IPS-20b (cell line): ENCODE data around the gene PLOD2.
"Not testable (repeated sequence)": the region's sequence is repeated elsewhere in the genome, so short reads cannot be mapped to it uniquely, and the experiment has no call there.

Source experiments
- H3K27ac ChIP-seq: one replicate; pipeline ENCODE4 v1.5.1; 2013; ENCODE audit warnings: low read length
- H3K27me3 ChIP-seq: 2 replicates; pipeline ENCODE4 v1.6.1; 2013; ENCODE audit warnings: mild to moderate bottlenecking, low read length, inconsistent platforms; ENCODE audit not compliant: insufficient read depth
- H3K36me3 ChIP-seq: 2 replicates; pipeline ENCODE4 v1.6.1; 2013; ENCODE audit warnings: low read depth, mild to moderate bottlenecking, inconsistent platforms, low read length, moderate library complexity; ENCODE audit not compliant: insufficient read depth
- H3K4me1 ChIP-seq: 2 replicates; pipeline ENCODE4 v1.6.1; 2013; ENCODE audit warnings: mild to moderate bottlenecking, control low read depth, inconsistent platforms, low read length, moderate library complexity; ENCODE audit not compliant: insufficient read depth
- H3K4me3 ChIP-seq: 2 replicates; pipeline ENCODE4 v1.5.1; 2013; ENCODE audit warnings: mild to moderate bottlenecking, low read length, inconsistent platforms
- H3K9ac ChIP-seq: 2 replicates; pipeline ENCODE4 v1.6.1; 2013; ENCODE audit warnings: low read depth, mild to moderate bottlenecking, inconsistent platforms, low read length, moderate library complexity
- H3K9me3 ChIP-seq: 2 replicates; pipeline ENCODE4 v1.6.1; 2013; ENCODE audit warnings: mild to moderate bottlenecking, low read depth, low read length, inconsistent platforms; ENCODE audit not compliant: insufficient read depth

PLOD2 gene

GRCh38 chr3:146113804-146114203 lies 47.2 kb downstream of the PLOD2 start:
- not testable (repeated sequence) for H3K27me3 ChIP-seq, H3K36me3 ChIP-seq, H3K9ac ChIP-seq

GRCh38 chr3:146111337-146111736 lies 49.6 kb downstream of the PLOD2 start:
- H3K36me3 ChIP-seq, result no peaks in the 10 kb centered on the region

More at GRCh38 chr3:146113804-146114203, 47.2 kb downstream of the PLOD2 start:
- H3K27ac ChIP-seq, H3K9me3 ChIP-seq, H3K4me3 ChIP-seq, H3K4me1 ChIP-seq: not testable (repeated sequence)

GRCh38 chr3:146110161-146110560 lies 50.8 kb downstream of the PLOD2 start:
- H3K4me3 ChIP-seq, result no peak overlapping the region
- H3K9ac ChIP-seq, result no peak overlapping the region
- H3K9me3 ChIP-seq, result no peaks in the 10 kb centered on the region
- no peaks in the 10 kb centered on the region for H3K4me1 ChIP-seq
- H3K27me3 ChIP-seq, result no peaks in the 10 kb centered on the region
- no peaks in the 10 kb centered on the region for H3K36me3 ChIP-seq
- no peak overlapping the region for H3K27ac ChIP-seq

More at GRCh38 chr3:146111337-146111736, 49.6 kb downstream of the PLOD2 start:
- peaks cover 6% of the 10 kb centered on the region; the same call in 1 of the 2 replicates for H3K9me3 ChIP-seq
- H3K9ac ChIP-seq, result no peak overlapping the region
- H3K27me3 ChIP-seq, result no peaks in the 10 kb centered on the region
- no peaks in the 10 kb centered on the region for H3K4me1 ChIP-seq
- no peak overlapping the region for H3K4me3 ChIP-seq
- no peak overlapping the region for H3K27ac ChIP-seq

GRCh38 chr3:146106986-146107385 lies 54.0 kb downstream of the PLOD2 start:
- H3K36me3 ChIP-seq, result no peaks in the 10 kb centered on the region
- no peak overlapping the region for H3K27ac ChIP-seq
- no peaks in the 10 kb centered on the region for H3K9me3 ChIP-seq
- no peaks in the 10 kb centered on the region for H3K27me3 ChIP-seq
- peaks cover 20% of the 10 kb centered on the region for H3K4me1 ChIP-seq
- H3K4me3 ChIP-seq, result no peak overlapping the region
- H3K9ac ChIP-seq, result no peak overlapping the region

GRCh38 chr3:146104068-146104467 lies 56.9 kb downstream of the PLOD2 start:
- Histone ChIP-seq H3K36me3 (no peaks in the 10 kb centered on the region; the same call in 1 of the 2 replicates), H3K27ac (no peak overlapping the region), H3K4me3 (no peak overlapping the region), H3K4me1 (peaks cover 33% of the 10 kb centered on the region), H3K9ac (no peak overlapping the region), H3K27me3 (no peaks in the 10 kb centered on the region), H3K9me3 (no peaks in the 10 kb centered on the region)

- no peaks in the 10 kb centered on the region; the same call in 1 of the 2 replicates for H3K36me3 ChIP-seq
- H3K27me3 ChIP-seq, result no peaks in the 10 kb centered on the region
- no peak overlapping the region for H3K27ac ChIP-seq
- no peak overlapping the region for H3K4me3 ChIP-seq
- H3K4me1 ChIP-seq, result peaks cover 33% of the 10 kb centered on the region
- no peak overlapping the region for H3K9ac ChIP-seq
- no peaks in the 10 kb centered on the region for H3K9me3 ChIP-seq
Observed at GRCh38 chr3:146102885-146103284, 58.1 kb downstream of the PLOD2 start.

- Histone ChIP-seq H3K27me3 (no peaks in the 10 kb centered on the region), H3K4me1 (peaks cover 33% of the 10 kb centered on the region), H3K4me3 (no peak overlapping the region), H3K9ac (no peak overlapping the region), H3K36me3 (no peaks in the 10 kb centered on the region; the same call in 1 of the 2 replicates), H3K9me3 (no peaks in the 10 kb centered on the region), H3K27ac (no peak overlapping the region)
Observed at GRCh38 chr3:146101538-146101937, 59.4 kb downstream of the PLOD2 start.

- no peaks in the 10 kb centered on the region; the same call in 1 of the 2 replicates for H3K36me3 ChIP-seq
- H3K27me3 ChIP-seq, result no peaks in the 10 kb centered on the region
- no peak overlapping the region for H3K9ac ChIP-seq
- H3K4me3 ChIP-seq, result no peak overlapping the region
- H3K27ac ChIP-seq, result no peak overlapping the region
- H3K9me3 ChIP-seq, result no peaks in the 10 kb centered on the region
- peaks cover 33% of the 10 kb centered on the region for H3K4me1 ChIP-seq
Observed at GRCh38 chr3:146100825-146101444, 60.0 kb downstream of the PLOD2 start.

GRCh38 chr3:146100180-146100579 lies 60.8 kb downstream of the PLOD2 start:
- no peaks in the 10 kb centered on the region; the same call in 1 of the 2 replicates for H3K36me3 ChIP-seq
- H3K27me3 ChIP-seq, result no peaks in the 10 kb centered on the region
- no peak overlapping the region for H3K4me3 ChIP-seq
- H3K9ac ChIP-seq, result no peak overlapping the region
- no peak overlapping the region for H3K27ac ChIP-seq
- peaks cover 33% of the 10 kb centered on the region for H3K4me1 ChIP-seq
- no peaks in the 10 kb centered on the region for H3K9me3 ChIP-seq

- H3K4me3 ChIP-seq, result no peak overlapping the region
- H3K27me3 ChIP-seq, result no peaks in the 10 kb centered on the region
- H3K4me1 ChIP-seq, result peaks cover 30% of the 10 kb centered on the region
- H3K27ac ChIP-seq, result no peak overlapping the region
- H3K36me3 ChIP-seq, result no peaks in the 10 kb centered on the region; the same call in 1 of the 2 replicates
- H3K9ac ChIP-seq, result no peak overlapping the region
- no peaks in the 10 kb centered on the region for H3K9me3 ChIP-seq
Observed at GRCh38 chr3:146099316-146099715, 61.7 kb downstream of the PLOD2 start.

- H3K4me3 ChIP-seq, result no peak overlapping the region
- no peaks in the 10 kb centered on the region for H3K27me3 ChIP-seq
- H3K36me3 ChIP-seq, result no peaks in the 10 kb centered on the region
- no peaks in the 10 kb centered on the region for H3K9me3 ChIP-seq
- H3K9ac ChIP-seq, result no peak overlapping the region
- H3K4me1 ChIP-seq, result no peaks in the 10 kb centered on the region; the same call in 1 of the 2 replicates
- no peak overlapping the region for H3K27ac ChIP-seq
Observed at GRCh38 chr3:146093896-146094295, 67.1 kb downstream of the PLOD2 start.

GRCh38 chr3:146092230-146092629 lies 68.8 kb downstream of the PLOD2 start:
- Histone ChIP-seq H3K27ac (no peak overlapping the region), H3K27me3 (no peaks in the 10 kb centered on the region), H3K9ac (no peak overlapping the region), H3K9me3 (no peaks in the 10 kb centered on the region), H3K4me1 (no peaks in the 10 kb centered on the region; the same call in 1 of the 2 replicates), H3K4me3 (no peak overlapping the region), H3K36me3 (no peaks in the 10 kb centered on the region)
